ENCODE measurements around the gene CAMK2G. TPM values are rescaled to one million over a fixed set of nuclear protein-coding genes. Genes with fewer than 3 reads are reported as not detected.

Gene CAMK2G
- total RNA-seq, 4 donors from 2014 or later: 72.0 to 131 (median 83.0) TPM

GRCh38 chr10:73858013-73858708 is 16.2 kb downstream of the CAMK2G start:
- Histone ChIP-seq H3K4me1 (peaks cover 15 to 74% (median 37%) of the 10 kb centered on the region in 4 donors), H3K27me3 (no peaks in the 10 kb centered on the region), H3K27ac (peak overlapping the region; percentile 41 to 91 (median 86)), H3K36me3 (peaks cover 0 to 13% (median 8%) of the 10 kb centered on the region in 4 donors), H3K4me3 (no peak overlapping the region), H3K9me3 (no peaks in the 10 kb centered on the region)
- intact Hi-C loops (cut with DNase I; ENCODE audit: low total_unique reads): no loop called here
- DNase-seq: no peak
- in situ Hi-C loops (cut with MboI; ENCODE audit: low pct_ligation_motif_present in 1 of 4, low pct_unique_long_range_greater_than_20kb in 1 of 4, low sequenced_read_pairs in 3 of 4): no loop called here
- WGBS, 2 donors (ENCODE audit: low coverage in 1 of 2): 83 to 88% methylated on average over 3 to 12 of the region's 12 CpGs
- TF ChIP-seq POLR2A (IDR thresholded peaks at IDR 0.05) (no peak), EP300 (IDR thresholded peaks at IDR 0.05; ENCODE audit: low read depth) (no peak), POLR2AphosphoS5 (IDR thresholded peaks at IDR 0.05) (no peak)
- TF ChIP-seq, protein P1, sequence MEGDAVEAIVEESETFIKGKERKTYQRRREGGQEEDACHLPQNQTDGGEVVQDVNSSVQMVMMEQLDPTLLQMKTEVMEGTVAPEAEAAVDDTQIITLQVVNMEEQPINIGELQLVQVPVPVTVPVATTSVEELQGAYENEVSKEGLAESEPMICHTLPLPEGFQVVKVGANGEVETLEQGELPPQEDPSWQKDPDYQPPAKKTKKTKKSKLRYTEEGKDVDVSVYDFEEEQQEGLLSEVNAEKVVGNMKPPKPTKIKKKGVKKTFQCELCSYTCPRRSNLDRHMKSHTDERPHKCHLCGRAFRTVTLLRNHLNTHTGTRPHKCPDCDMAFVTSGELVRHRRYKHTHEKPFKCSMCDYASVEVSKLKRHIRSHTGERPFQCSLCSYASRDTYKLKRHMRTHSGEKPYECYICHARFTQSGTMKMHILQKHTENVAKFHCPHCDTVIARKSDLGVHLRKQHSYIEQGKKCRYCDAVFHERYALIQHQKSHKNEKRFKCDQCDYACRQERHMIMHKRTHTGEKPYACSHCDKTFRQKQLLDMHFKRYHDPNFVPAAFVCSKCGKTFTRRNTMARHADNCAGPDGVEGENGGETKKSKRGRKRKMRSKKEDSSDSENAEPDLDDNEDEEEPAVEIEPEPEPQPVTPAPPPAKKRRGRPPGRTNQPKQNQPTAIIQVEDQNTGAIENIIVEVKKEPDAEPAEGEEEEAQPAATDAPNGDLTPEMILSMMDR (IDR thresholded peaks at IDR 0.05): no peak

DNA sequence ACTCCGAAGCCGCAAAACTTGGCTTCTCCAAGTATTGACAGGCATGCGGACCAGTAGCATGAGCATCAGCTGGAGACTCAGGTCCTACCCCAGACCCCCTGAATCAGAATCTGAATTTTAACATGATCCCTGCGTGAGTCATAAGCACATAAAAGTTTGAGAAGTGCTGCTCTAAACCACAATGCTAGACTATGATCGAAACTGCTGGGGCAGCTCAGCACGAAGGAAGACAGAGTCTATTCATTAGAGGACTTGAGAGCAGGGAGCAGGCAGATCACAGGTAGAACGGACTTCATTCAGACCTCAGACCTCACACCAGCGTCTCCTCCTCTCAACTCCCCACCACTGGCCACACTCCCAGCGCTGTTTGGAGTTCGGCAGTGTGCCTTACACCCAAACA is 16.9 kb downstream of the CAMK2G start:
- in situ Hi-C loops (cut with MboI; ENCODE audit: low pct_ligation_motif_present in 1 of 4, low pct_unique_long_range_greater_than_20kb in 1 of 4, low sequenced_read_pairs in 3 of 4) (no loop called here), intact Hi-C loops (cut with DNase I; ENCODE audit: low total_unique reads) (no loop called here)
- DNase-seq: no peak
- 76 to 81% methylated on average over 5 to 10 of the region's 10 CpGs for WGBS, 2 donors (ENCODE audit: low coverage in 1 of 2)
- no peak for TF ChIP-seq EP300 (IDR thresholded peaks at IDR 0.05; ENCODE audit: low read depth)
- peaks cover 15 to 70% (median 36%) of the 10 kb centered on the region in 4 donors for H3K4me1 ChIP-seq
- no peaks in the 10 kb centered on the region for H3K9me3 ChIP-seq
- H3K27ac ChIP-seq: peak overlapping the region; percentile 41 to 91 (median 86)
- peaks cover 0 to 20% (median 9%) of the 10 kb centered on the region in 4 donors for H3K36me3 ChIP-seq
- H3K4me3 ChIP-seq: no peak overlapping the region
- H3K27me3 ChIP-seq: no peaks in the 10 kb centered on the region

GRCh38 chr10:73856261-73856660 is 18.1 kb downstream of the CAMK2G start:
- in situ Hi-C loops (cut with MboI; ENCODE audit: low pct_ligation_motif_present in 1 of 4, low pct_unique_long_range_greater_than_20kb in 1 of 4, low sequenced_read_pairs in 3 of 4) (no loop called here), intact Hi-C loops (cut with DNase I; ENCODE audit: low total_unique reads) (no loop called here)
- Histone ChIP-seq H3K27me3 (no peaks in the 10 kb centered on the region), H3K9me3 (no peaks in the 10 kb centered on the region), H3K36me3 (peaks cover 0 to 23% (median 11%) of the 10 kb centered on the region in 4 donors), H3K4me3 (no peak overlapping the region), H3K4me1 (peaks cover 15 to 72% (median 33%) of the 10 kb centered on the region in 4 donors), H3K27ac (peak overlapping the region; percentile 3 to 91 (median 86))
- WGBS, 2 donors (ENCODE audit: low coverage in 1 of 2): 84% methylated on average over 8 of the region's 8 CpGs; no CpG with 5 or more reads in 1 of the 2 donors
- DNase-seq: no peak
- TF ChIP-seq, protein P1 (IDR thresholded peaks at IDR 0.05): no peak
- TF ChIP-seq POLR2A (IDR thresholded peaks at IDR 0.05) (no peak), EP300 (IDR thresholded peaks at IDR 0.05; ENCODE audit: low read depth) (no peak), POLR2AphosphoS5 (IDR thresholded peaks at IDR 0.05) (no peak)

GRCh38 chr10:73855413-73855812 is 18.9 kb downstream of the CAMK2G start:
- no peaks in the 10 kb centered on the region for H3K27me3 ChIP-seq
- in situ Hi-C loops (cut with MboI; ENCODE audit: low pct_ligation_motif_present in 1 of 4, low pct_unique_long_range_greater_than_20kb in 1 of 4, low sequenced_read_pairs in 3 of 4): no loop called here
- TF ChIP-seq EP300 (IDR thresholded peaks at IDR 0.05; ENCODE audit: low read depth) (no peak), POLR2AphosphoS5 (IDR thresholded peaks at IDR 0.05) (no peak), POLR2A (IDR thresholded peaks at IDR 0.05) (no peak)
- TF ChIP-seq, protein P1 (IDR thresholded peaks at IDR 0.05): no peak
- intact Hi-C loops (cut with DNase I; ENCODE audit: low total_unique reads): no loop called here
- DNase-seq: peak; percentile 29
- H3K27ac ChIP-seq: peak overlapping the region in 3 of 4 donors; percentile 85 to 91 (median 86)
- no peak overlapping the region for H3K4me3 ChIP-seq
- WGBS, 2 donors (ENCODE audit: low coverage in 1 of 2): 64% methylated on average over 4 of the region's 4 CpGs; no CpG with 5 or more reads in 1 of the 2 donors
- H3K36me3 ChIP-seq: peaks cover 0 to 18% (median 9%) of the 10 kb centered on the region in 4 donors
- peaks cover 15 to 75% (median 35%) of the 10 kb centered on the region in 4 donors for H3K4me1 ChIP-seq
- no peaks in the 10 kb centered on the region for H3K9me3 ChIP-seq
